H7 (cell line): ENCODE results near the gene ENPP4. TPM values are rescaled to one million over a fixed set of nuclear protein-coding genes. Genes with fewer than 3 reads are reported as not detected.

Experiments used
- DNase-seq: peaks from one replicate; pipeline ENCODE4 v3.0.0; 2012
- H3K27me3 ChIP-seq: 2 replicates; pipeline ENCODE4 v1.6.0; 2011; ENCODE audit warnings: mild to moderate bottlenecking, low read length; ENCODE audit not compliant: control insufficient read depth, insufficient read depth
- H3K36me3 ChIP-seq: replicated peaks from 2 replicates; pipeline ENCODE4 v1.5.1; 2011; ENCODE audit warnings: low read length; ENCODE audit not compliant: control insufficient read depth, insufficient read depth
- H3K4me3 ChIP-seq: 2 replicates; pipeline ENCODE4 v1.5.1; 2011; ENCODE audit warnings: low read depth, mild to moderate bottlenecking, control low read depth, low read length, moderate library complexity; ENCODE audit not compliant: insufficient read depth
- total RNA-seq: library from RNA; depleted of rRNA; stranded (reverse); fragments of >200 nt; shearing (Covaris generic); gene quantifications from 2 replicates; pipeline ENCODE4 v1.2.3, GENCODE V29; 2014

The ENPP4 gene
- total RNA-seq, 1 experiment from 2014 or later, result 2.3 TPM

DNA sequence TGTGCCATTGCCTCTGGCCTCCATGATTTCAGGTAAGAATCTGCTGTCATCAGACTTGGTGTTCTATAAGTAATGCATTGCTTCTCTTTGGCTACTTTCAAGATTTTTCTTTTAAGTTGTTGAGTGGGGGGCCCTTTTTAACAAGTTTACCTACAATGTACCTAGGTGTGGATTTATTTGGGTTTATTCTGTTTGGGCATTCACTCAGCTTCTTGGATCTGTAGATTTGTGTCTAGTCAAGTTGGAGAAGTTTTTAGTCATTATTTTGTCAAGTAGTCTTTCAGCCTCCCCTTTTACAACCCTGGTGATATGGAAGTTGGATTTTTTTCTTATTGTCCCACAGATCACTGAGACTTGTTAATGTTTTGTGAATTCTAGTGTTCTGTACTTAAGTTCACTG lies 26.9 kb downstream of the ENPP4 start:
- Histone ChIP-seq H3K27me3 (no peaks in the 10 kb centered on the region), H3K36me3 (peaks cover 2% of the 10 kb centered on the region; the same call in 1 of the 2 replicates), H3K4me3 (no peak overlapping the region)
- no peak for DNase-seq

DNA sequence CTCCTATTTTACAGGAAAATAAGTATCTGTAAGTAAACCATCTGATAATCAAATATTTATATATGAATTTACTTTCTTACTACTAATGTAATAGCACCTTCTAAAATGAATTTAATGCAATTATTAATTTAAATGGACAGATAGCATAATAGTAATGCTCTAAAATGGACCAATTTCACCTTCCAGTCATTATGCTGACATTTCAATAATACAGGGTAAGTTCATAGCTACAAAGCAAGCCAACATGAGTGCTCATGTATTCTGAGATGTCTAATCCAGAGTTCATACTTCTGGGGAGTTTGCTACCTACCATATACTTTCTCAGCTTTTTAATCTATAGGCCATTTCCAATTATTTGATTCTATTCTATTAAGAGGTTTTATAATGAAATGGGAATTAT lies 29.4 kb downstream of the ENPP4 start:
- H3K36me3 ChIP-seq, result peaks cover 2% of the 10 kb centered on the region; the same call in 1 of the 2 replicates
- no peaks in the 10 kb centered on the region for H3K27me3 ChIP-seq

DNA sequence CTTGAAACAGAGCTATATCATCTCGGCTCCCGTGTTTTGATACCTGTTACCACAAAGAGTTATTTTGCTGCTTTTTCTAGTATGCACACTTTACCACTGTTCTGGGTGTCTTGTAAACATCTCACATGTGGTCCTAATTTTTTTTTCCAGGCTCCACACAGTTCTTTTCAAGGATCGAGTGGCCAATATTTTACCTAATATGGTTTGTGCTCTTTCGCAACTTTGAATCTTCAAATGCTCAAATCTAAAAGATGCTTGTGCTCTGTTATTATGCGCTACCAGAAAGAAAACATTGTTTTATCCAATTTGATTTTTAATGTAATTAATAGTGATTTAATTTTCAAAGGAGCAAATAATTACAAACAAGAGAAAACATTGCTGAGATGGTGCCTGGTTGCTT lies 30.3 kb downstream of the ENPP4 start:
- Histone ChIP-seq H3K27me3 (no peaks in the 10 kb centered on the region), H3K36me3 (peaks cover 2% of the 10 kb centered on the region; the same call in 1 of the 2 replicates), H3K4me3 (no peak overlapping the region)
- no peak for DNase-seq

More for the DNA sequence above, 29.4 kb downstream of the ENPP4 start:
- H3K4me3 ChIP-seq, result no peak overlapping the region
- DNase-seq, result no peak

DNA sequence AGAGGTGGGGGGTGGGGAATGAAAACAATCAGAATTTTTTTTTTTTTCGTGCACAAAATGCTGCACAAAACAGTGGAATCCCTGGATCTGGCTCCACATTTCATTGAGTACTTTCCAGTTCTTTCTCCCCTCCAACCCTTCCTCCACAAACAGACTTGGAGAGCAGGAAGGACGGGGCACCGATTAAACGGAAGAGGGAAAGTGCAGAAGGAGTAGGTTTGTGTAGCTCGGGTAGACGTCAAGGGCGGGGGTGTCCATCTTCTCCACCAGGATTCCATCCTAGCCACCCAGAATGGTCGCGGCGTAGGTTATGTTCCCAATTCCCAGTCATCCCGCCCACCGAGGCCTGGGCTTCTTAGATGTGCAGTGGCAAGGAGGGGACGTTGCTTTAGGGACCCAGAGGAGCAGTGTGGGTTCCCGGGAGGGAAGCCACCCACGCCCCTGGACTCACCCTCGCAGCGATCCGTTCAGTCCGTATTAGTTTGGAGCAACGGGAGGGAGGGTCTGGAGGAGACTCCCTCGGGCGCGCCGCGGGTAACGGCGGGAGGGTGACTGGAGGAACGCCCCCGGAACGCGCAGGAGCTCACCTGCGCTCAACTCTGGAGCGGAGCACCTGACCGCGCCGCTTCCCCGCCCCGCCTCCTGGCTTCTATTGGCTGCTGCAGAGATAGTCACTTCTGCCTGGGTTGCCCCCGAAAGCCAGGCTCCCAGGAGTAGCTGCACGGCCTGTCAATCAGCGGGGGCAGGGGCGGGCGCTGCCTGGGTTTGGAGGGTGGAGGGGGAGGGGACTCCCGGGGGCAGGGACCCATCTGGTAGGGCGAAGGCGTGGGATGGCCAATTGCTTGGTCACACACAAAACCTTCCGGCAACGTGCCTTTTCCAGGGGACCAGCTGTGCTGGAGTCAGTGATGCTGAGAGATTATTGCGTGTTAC lies 40.8 kb downstream of the ENPP4 start, which contains the start of gene ENPP5:
ENPP5 (minus strand) TSS at position 624 of the 933 bp plus-strand sequence. CDS start 2,718 bp downstream, outside the sequence.
- peak within 1 kb of the TSS; percentile 84 for H3K4me3 ChIP-seq
- H3K36me3 ChIP-seq, result no peaks in the 10 kb centered on the region
- peak; percentile 95 for DNase-seq
- H3K27me3 ChIP-seq, result no peaks in the 10 kb centered on the region; the same call in 1 of the 2 replicates

DNA sequence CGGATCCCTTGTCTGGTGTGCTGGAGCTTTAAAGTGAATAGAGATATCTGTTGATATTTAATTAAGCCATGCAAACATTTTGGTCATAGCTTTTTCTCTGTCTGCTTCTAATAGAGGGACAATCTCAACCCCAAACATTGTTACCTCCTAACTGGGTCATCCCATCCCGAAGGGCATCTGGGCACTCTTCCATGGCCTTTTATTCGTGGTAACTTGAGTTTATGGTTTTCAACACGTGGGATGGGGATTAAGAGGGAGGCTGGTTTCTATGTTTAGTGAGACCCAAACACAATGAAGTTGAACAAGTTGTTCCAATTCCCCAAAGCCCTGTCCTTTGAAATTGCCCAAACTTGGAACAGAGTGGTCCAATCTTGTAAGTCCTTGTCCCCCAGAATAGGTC lies 42.4 kb downstream of the ENPP4 start:
- Histone ChIP-seq H3K27me3 (no peaks in the 10 kb centered on the region; the same call in 1 of the 2 replicates), H3K36me3 (no peaks in the 10 kb centered on the region), H3K4me3 (no peak overlapping the region)
- DNase-seq, result no peak

DNA sequence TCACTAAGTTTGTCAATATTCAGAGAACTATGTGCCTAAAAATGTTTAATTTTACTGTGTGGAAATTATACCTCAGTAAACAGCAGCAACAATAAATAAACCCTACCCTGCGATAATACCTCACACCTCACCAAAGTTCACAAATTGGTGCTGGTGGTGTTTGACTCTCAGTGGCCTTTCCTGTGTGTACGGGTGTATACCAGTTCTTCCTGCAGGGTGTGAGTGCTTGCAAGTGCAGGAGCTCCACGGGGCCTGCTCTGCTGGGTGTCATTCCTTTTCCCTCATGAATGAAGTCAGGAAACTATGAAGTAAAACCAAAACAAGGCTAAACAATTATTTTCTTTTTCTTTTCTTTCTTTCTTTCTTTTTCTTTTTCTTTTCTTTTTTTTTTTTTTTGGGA lies 45.1 kb downstream of the ENPP4 start:
- H3K4me3 ChIP-seq, result no peak overlapping the region
- no peaks in the 10 kb centered on the region for H3K36me3 ChIP-seq
- no peaks in the 10 kb centered on the region; the same call in 1 of the 2 replicates for H3K27me3 ChIP-seq
- DNase-seq, result no peak

DNA sequence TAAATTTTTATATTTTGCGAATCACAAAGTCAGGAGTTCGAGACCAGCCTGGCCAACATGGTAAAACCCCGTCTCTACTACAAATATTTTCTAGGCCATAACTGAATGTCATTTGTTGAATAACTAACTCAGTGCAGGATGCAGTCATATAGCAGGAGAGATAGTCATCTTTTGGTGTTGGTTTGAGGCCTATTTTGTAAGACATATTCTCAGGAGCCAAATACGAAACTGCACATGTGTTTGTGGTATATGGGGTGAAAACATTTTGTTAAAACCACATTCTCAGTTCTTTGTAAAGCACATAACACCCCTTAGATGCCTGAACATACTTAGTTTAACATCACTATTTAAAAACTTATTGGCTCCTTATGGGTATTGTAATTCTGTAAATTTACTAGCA lies 45.7 kb downstream of the ENPP4 start:
- no peak overlapping the region for H3K4me3 ChIP-seq
- no peaks in the 10 kb centered on the region for H3K27me3 ChIP-seq
- no peaks in the 10 kb centered on the region for H3K36me3 ChIP-seq
- DNase-seq, result no peak

DNA sequence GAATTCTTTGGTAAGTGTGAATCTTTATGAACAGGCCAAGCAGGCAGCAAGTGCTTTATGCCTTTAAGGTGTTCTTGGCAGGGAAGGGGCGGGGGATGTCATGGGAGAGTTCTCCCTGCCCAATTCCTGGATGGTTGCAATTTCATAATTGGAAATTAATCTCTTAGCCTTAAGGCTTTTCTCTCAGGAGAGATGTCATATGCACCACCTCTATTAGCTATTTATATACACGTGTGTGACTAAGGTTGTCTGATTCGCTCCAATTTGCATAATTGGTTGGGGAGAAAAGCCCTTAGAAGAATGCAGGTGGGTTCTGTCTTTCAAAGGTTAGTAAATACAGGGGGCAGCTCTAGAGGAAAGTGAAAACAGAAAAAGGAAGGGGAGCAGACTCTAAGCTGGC lies 46.2 kb downstream of the ENPP4 start:
- DNase-seq, result no peak
- H3K27me3 ChIP-seq, result no peaks in the 10 kb centered on the region
- H3K36me3 ChIP-seq, result no peaks in the 10 kb centered on the region
- no peak overlapping the region for H3K4me3 ChIP-seq

DNA sequence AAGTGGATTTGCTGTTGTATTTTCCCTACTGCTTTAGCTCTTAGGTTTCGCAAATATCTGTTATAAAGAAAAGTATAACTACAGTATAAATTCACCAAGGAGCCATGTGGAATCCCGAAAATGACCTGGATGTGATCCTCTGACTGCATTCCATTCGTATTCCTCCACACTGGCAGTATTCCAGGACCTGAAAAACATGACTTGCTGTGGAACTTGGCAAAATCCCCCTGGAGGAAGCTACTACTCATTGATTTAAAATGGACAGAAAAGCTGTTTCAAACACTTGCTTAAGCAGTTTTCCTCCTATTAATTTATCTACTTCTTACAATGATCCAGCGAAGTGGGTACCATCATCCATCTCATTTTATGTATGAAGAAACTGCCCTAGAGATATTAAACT lies 54.3 kb downstream of the ENPP4 start:
- no peak for DNase-seq
- Histone ChIP-seq H3K27me3 (no peaks in the 10 kb centered on the region), H3K4me3 (no peak overlapping the region), H3K36me3 (no peaks in the 10 kb centered on the region)

DNA sequence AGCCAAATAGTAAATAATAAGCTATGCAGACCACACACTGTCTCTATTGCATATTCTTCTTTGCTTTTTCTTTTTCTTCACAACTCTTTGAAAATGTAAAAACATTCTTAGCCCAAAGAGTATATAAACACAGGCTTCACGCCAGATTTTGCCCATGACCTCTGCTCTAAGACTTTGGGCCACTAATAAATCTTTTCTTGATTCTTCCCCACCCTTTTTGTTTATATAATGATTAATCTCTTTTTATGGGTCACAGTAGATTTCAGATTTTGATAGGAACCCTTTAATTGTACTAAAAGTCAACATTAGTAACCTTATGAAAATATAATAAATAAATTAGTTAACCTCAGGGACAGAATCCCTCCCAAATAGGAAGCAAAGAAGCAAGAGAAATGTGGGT lies 56.8 kb downstream of the ENPP4 start:
- Histone ChIP-seq H3K36me3 (no peaks in the 10 kb centered on the region), H3K27me3 (no peaks in the 10 kb centered on the region), H3K4me3 (no peak overlapping the region)
- no peak for DNase-seq

DNA sequence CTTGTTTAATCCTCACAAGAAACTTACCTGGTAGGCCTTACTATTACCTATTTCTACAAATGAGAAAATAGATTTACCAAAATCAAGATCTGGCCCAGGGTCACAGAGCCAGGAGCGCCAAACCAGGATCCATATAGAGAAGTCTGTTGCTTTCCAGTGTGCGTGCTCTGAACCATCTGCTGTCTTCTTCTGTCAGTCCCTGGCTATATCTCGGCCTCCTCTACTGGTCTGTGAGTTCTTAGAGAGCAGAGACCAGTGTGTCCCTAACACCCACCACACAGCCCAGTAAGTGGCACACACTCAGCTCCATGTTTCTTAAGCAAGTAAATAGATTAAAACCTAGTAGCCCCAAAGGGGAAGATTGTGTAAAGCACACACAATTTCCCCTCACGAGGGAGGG lies 59.9 kb downstream of the ENPP4 start:
- no peaks in the 10 kb centered on the region for H3K27me3 ChIP-seq
- no peaks in the 10 kb centered on the region for H3K36me3 ChIP-seq
- DNase-seq, result no peak
- H3K4me3 ChIP-seq, result no peak overlapping the region

DNA sequence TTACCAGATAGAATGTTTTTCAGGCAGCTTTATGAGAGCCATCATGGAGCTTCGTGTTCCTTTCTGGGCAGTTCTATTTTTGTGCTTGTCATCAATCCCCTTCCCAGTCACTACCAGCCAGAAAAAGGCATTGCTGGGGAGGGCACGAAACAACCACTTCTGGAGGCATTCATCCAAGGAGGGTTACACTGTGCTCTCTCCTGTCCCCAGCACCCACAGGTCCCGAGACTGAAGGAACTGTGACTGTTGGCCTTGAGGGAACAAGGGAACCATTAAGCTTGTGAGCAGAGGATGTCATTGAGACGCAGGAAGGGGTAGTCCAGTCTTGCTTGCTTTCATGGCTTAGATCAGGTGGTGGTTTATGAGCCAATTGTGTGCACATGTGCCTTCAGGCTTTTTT lies 61.1 kb downstream of the ENPP4 start:
- H3K36me3 ChIP-seq, result no peaks in the 10 kb centered on the region
- H3K4me3 ChIP-seq, result no peak overlapping the region
- DNase-seq, result no peak
- H3K27me3 ChIP-seq, result no peaks in the 10 kb centered on the region

DNA sequence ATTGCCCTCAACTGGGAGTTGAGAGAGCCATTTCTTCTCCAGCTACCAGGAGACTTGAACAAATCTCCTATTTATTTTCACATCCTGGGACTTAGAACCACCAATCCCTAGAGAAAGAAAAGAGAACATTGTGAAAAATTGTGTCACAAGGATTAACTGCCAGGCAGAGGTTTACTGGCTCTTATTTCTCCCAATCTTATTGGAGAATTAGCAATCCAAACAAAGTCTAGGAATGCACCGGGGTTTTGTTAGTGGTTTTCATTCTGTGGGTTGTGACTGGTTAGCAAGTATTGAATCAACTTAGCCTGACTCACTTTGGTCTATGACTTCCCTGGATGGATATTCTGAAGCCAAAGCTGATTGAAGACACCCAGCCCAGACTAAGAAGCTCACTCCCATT lies 62.2 kb downstream of the ENPP4 start:
- no peak for DNase-seq
- Histone ChIP-seq H3K36me3 (no peaks in the 10 kb centered on the region), H3K4me3 (no peak overlapping the region), H3K27me3 (no peaks in the 10 kb centered on the region)
